Astrocyte of the cerebellum (primary cell): ENCODE measurements around the gene CNIH2.

Experiments
- DNase-seq: peaks from one replicate; pipeline ENCODE4 v3.0.0-alpha.2; 2011; ENCODE audit warnings: low read depth
- H3K4me3 ChIP-seq: 2 replicates; pipeline ENCODE4 v1.5.1; 2011; ENCODE audit warnings: mild to moderate bottlenecking, low read depth, low read length, moderate library complexity
- CTCF ChIP-seq: IDR thresholded peaks from 2 replicates; pipeline ENCODE4 v1.5.1; 2012; ENCODE audit warnings: low read length, low read depth, moderate library complexity, mild to moderate bottlenecking; ENCODE audit errors: missing control alignments
- in situ Hi-C: cut with HindIII; loops from 2 replicates; pipeline ENCODE4 v1.10.0; 2017; ENCODE audit warnings: low sequenced_read_pairs

CNIH2 gene

DNA sequence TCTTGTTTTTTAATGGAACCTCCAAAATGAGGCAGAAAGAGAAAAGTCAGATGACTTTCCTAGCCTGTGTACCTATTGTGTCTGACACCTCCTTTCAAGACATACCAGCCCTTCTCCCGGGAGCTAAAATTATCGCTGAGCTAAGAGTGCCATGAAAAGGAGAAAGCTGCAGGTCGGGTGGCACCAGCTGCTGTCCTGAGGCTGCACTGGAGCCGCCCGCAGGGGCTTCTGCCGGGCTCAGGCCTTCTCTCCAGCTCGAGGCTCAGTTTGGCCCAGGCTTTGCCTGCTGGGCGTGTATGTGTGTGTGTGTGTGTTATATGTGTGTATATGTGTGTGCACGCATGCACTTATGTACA lies 37.2 kb upstream of the CNIH2 start:
- in situ Hi-C loops = no loop called here
- TF ChIP-seq CTCF = no peak
- no peak overlapping the region for H3K4me3 ChIP-seq
- no peak for DNase-seq

DNA sequence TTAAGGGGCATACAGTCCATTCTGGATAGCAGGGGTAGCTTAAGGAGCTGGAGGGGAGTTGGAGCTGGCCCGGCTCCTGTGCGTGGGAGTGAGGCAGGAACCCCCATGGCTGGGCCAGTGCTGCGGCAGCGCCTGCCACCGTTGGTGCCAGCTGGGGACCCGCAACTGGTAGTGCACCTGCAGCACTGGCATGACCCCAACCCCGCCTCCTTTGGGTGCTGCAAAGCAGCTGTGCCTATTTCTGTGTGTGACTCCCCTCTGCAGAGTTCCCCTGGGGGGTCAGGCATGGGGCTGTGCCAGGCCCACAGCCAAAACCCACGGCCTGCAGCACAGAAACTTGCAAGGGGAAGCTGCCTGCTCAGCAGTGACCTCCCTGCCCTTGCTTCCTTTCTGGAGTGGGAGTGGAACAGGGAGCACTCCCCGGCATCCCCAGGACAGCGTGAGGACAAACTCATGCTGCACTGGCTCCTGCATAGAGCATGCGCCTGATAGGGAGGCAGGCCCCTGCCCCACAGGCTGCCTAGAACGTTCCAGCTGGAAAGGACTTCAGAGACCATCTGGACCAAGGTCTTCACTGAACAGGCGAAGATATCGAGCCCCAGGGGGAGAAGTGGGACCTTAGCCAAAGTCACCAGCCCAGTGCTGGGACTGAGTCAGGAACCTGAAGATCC lies 35.7 kb upstream of the CNIH2 start:
- in situ Hi-C loops = no loop called here
- no peak for TF ChIP-seq CTCF
- DNase-seq = no peak
- H3K4me3 ChIP-seq = no peak overlapping the region

- no peak overlapping the region for H3K4me3 ChIP-seq
- no peak for DNase-seq
- in situ Hi-C loops = no loop called here
- TF ChIP-seq CTCF = no peak
Observed at GRCh38 chr11:66243782-66244535, 34.0 kb upstream of the CNIH2 start.

GRCh38 chr11:66247295-66247694 lies 30.7 kb upstream of the CNIH2 start:
- H3K4me3 ChIP-seq = no peak overlapping the region
- TF ChIP-seq CTCF = no peak
- DNase-seq = no peak
- in situ Hi-C loops = no loop called here

- no peak for DNase-seq
Observed at GRCh38 chr11:66247801-66248200, 30.2 kb upstream of the CNIH2 start.

GRCh38 chr11:66248903-66249302 lies 29.1 kb upstream of the CNIH2 start:
- no peak for DNase-seq
- TF ChIP-seq CTCF = no peak
- in situ Hi-C loops = no loop called here
- no peak overlapping the region for H3K4me3 ChIP-seq

More at GRCh38 chr11:66247801-66248200, 30.2 kb upstream of the CNIH2 start:
- in situ Hi-C loops = no loop called here
- no peak for TF ChIP-seq CTCF
- no peak overlapping the region for H3K4me3 ChIP-seq
